K562 (cell line): ENCODE data around the gene HOXC4. TPM values are rescaled to one million over a fixed set of nuclear protein-coding genes. Genes with fewer than 3 reads are reported as not detected.

ENCODE experiments used
- ATAC-seq: fragments of 200-7000 bp; cut with Tn5 transposase; 3 replicates; pipeline ENCODE4 v1.9.1; 2020; ENCODE audit warnings: moderate library complexity
- BruUV-seq: library from RNA; stranded (reverse); fragments of 400-500 nt; replicated peaks from 2 replicates; lab custom pipeline; 2021; lab: Mats Ljungman, UMichigan
- CTCF ChIA-PET: fragments of 300-600 bp; formaldehyde crosslinking; extraction: SDS; loops from one replicate; lab custom pipeline; 2021; ENCODE audit warnings: low intra/inter-chr PET ratio; lab: Yijun Ruan, JAX
- POLR2A ChIA-PET: fragments of 300-600, 350-650 bp; sonication (Branson Sonifier 250); formaldehyde crosslinking; extraction: SDS; loops from one replicate; lab custom pipeline; 2021; ENCODE audit warnings: antibody characterized with exemption, inconsistent platforms; lab: Yijun Ruan, JAX
- DNase-seq, 4 experiments: peaks; one replicate each; pipeline versions ENCODE4 v3.0.0 to v3.0.0-alpha.2; 2011 to 2018; ENCODE audit warnings: low spot score in 3 of 4, mixed read lengths in 3 of 4; ENCODE audit errors: extremely low read depth in 1 of 4
- FAIRE-seq: peaks from 2 replicates; lab custom pipeline; 2011; peaks lifted over from hg19 to GRCh38; lab: Jason Lieb, UNC
- H2AFZ ChIP-seq: 2 replicates; pipeline ENCODE4 v1.6.0; 2011; ENCODE audit warnings: low read depth, low read length, control low read depth, inconsistent platforms
- H3K27ac ChIP-seq: fragments of 200-600 bp; 3 replicates; pipeline ENCODE4 v1.8.0; 2011; ENCODE audit warnings: low read depth, mild to moderate bottlenecking, control low read depth, inconsistent platforms, low read length, moderate library complexity, mixed read lengths; ENCODE audit errors: extremely low read depth
- H3K27me3 ChIP-seq, 2 experiments: fragments of 300-600 bp in 1 of 2; 2 replicates in 1 of 2; 3 replicates in 1 of 2; pipeline versions ENCODE4 v1.6.0 to v1.8.0; 2011; ENCODE audit warnings: inconsistent platforms in 2 of 2, low read length in 2 of 2, mild to moderate bottlenecking in 1 of 2, mixed read lengths in 1 of 2, moderate library complexity in 1 of 2; ENCODE audit not compliant: control insufficient read depth in 2 of 2, insufficient read depth in 2 of 2
- H3K36me3 ChIP-seq: fragments of 300-600 bp; 3 replicates; pipeline ENCODE4 v1.8.0; 2011; ENCODE audit warnings: mild to moderate bottlenecking, low read length, inconsistent platforms; ENCODE audit not compliant: control insufficient read depth, insufficient read depth
- H3K4me1 ChIP-seq, 2 experiments: fragments of 200-600 bp in 1 of 2; replicated peaks in 1 of 2; 2 replicates in 1 of 2; 3 replicates in 1 of 2; pipeline versions ENCODE4 v1.5.1 to v1.8.0; 2011; ENCODE audit warnings: inconsistent platforms in 2 of 2, low read length in 2 of 2, mild to moderate bottlenecking in 1 of 2, mixed read lengths in 1 of 2, moderate library complexity in 1 of 2; ENCODE audit not compliant: control insufficient read depth in 2 of 2, insufficient read depth in 2 of 2
- H3K4me2 ChIP-seq: 2 replicates; pipeline ENCODE4 v1.6.1; 2011; ENCODE audit warnings: low read length, control low read depth, inconsistent platforms, mixed read lengths; ENCODE audit not compliant: insufficient read depth
- H3K4me3 ChIP-seq: fragments of 200-600 bp; sonication (generic), shearing (Covaris generic); 2 replicates; pipeline ENCODE4 v1.5.1; 2016; ENCODE audit warnings: control low read depth, inconsistent platforms
- H3K79me2 ChIP-seq: fragments of 200-600 bp; 3 replicates; pipeline ENCODE4 v1.8.0; 2011; ENCODE audit warnings: low read length, inconsistent platforms; ENCODE audit not compliant: control insufficient read depth, insufficient read depth
- H3K9ac ChIP-seq, 2 experiments: 2 replicates each; pipeline versions ENCODE4 v1.6.0 to v1.6.1; 2011; ENCODE audit warnings: low read depth in 2 of 2, low read length in 2 of 2, control low read depth in 1 of 2, inconsistent platforms in 1 of 2, mild to moderate bottlenecking in 1 of 2, mixed read lengths in 1 of 2; ENCODE audit not compliant: insufficient read depth in 1 of 2
- H3K9me1 ChIP-seq: one replicate; pipeline ENCODE4 v1.6.0; 2011; ENCODE audit warnings: inconsistent platforms, mild to moderate bottlenecking, low read length, moderate library complexity; ENCODE audit not compliant: control insufficient read depth, insufficient read depth
- H3K9me3 ChIP-seq: replicated peaks from 2 replicates; pipeline ENCODE4 v1.5.1; 2011; ENCODE audit warnings: low read depth, low read length, inconsistent platforms; ENCODE audit not compliant: control insufficient read depth, insufficient read depth
- H4K20me1 ChIP-seq: replicated peaks from 2 replicates; pipeline ENCODE4 v1.6.1; 2011; ENCODE audit warnings: low read length, inconsistent platforms, mixed read lengths; ENCODE audit not compliant: control insufficient read depth, insufficient read depth
- WGBS: fragments of 100-300 bp; shearing (Covaris generic); methylation state at CpG from one replicate; pipeline ENCODE4 v1.1.6; 2016; ENCODE audit warnings: low coverage, mixed read lengths; ENCODE audit not compliant: insufficient coverage; ENCODE audit errors: missing lambda C conversion rate; 5-methylcytosine and 5-hydroxymethylcytosine counted together
- in situ Hi-C: fragments of 300-500 bp; cut with MboI; formaldehyde crosslinking; loops from 4 replicates; pipeline ENCODE4 v1.15.0; 2018; ENCODE audit warnings: inconsistent platforms, mixed read lengths
- intact Hi-C: fragments of 100-400 bp; cut with micrococcal nuclease; formaldehyde crosslinking; loops from 2 replicates; pipeline ENCODE4 v1.14.2; 2022
- polyA plus RNA-seq, 8 experiments: library from polyadenylated mRNA; depleted of rRNA in 4 of 8; stranded (reverse) in 5 of 8; unstranded in 3 of 8; fragments of >200 nt; fragmentation: Nextera tagmentation in 2 of 8; fragmentation: Illumina TruSeq in 1 of 8; extraction: Ambion mirVana in 2 of 8; extraction: Trizol in 1 of 8; gene quantifications; 2 replicates each; pipeline versions ENCODE4 v1.2.1 to v1.2.3, GENCODE V29; 2011 to 2014; ENCODE audit warnings: inconsistent platforms in 1 of 8, missing spikeins in 1 of 8
- total RNA-seq, 7 experiments: library from RNA; depleted of rRNA in 6 of 7; stranded (reverse); fragments of >200 nt in 6 of 7; fragmentation: Illumina TruSeq in 2 of 7; extraction: Trizol in 2 of 7; gene quantifications; 2 replicates each; pipeline versions ENCODE4 v1.2.1 to v1.2.3, GENCODE V29; 2011 to 2021; ENCODE audit warnings: low replicate concordance in 1 of 7
- TF ChIP-seq, protein P1 (sequence below), 2 experiments: IDR thresholded peaks; 2 replicates each; pipeline ENCODE4 v1.6.1; 2012; ENCODE audit warnings: improper control_type of control experiment in 2 of 2, low read depth in 2 of 2, low read length in 2 of 2, borderline replicate concordance in 1 of 2
- TF ChIP-seq, protein P2 (sequence below), 2 experiments: fragments of 450-650 bp in 1 of 2; sonication (generic) in 1 of 2; formaldehyde crosslinking in 1 of 2; IDR thresholded peaks in 1 of 2; conservative IDR thresholded peaks in 1 of 2; 2 replicates each; pipeline versions ENCODE4 v1.6.1 to v1.8.1; 2016 to 2023; ENCODE audit warnings: mild to moderate bottlenecking in 2 of 2, moderate library complexity in 2 of 2, inconsistent platforms in 1 of 2, missing genetic modification reagents in 1 of 2
- TF ChIP-seq, protein P3 (sequence below): fragments of 250-450 bp; sonication (Bioruptor Pico); IDR thresholded peaks from 2 replicates; pipeline ENCODE4 v1.8.0; 2021; ENCODE audit warnings: borderline replicate concordance, mild to moderate bottlenecking, moderate library complexity; ENCODE audit not compliant: poor library complexity, severe bottlenecking
- TF ChIP-seq, protein P4 (sequence below): sonication (generic); formaldehyde crosslinking; IDR thresholded peaks from 2 replicates; pipeline ENCODE4 v1.8.1; 2023; ENCODE audit warnings: mild to moderate bottlenecking, missing genetic modification reagents, moderate library complexity

The HOXC4 gene
- total and polyA plus RNA-seq, 9 of the 15 experiments (the other 6 are each of a cell fraction or from before 2014, with no cell fraction given), result 0.06 to 1.5 (median 0.44) TPM; not detected in 1

DNA sequence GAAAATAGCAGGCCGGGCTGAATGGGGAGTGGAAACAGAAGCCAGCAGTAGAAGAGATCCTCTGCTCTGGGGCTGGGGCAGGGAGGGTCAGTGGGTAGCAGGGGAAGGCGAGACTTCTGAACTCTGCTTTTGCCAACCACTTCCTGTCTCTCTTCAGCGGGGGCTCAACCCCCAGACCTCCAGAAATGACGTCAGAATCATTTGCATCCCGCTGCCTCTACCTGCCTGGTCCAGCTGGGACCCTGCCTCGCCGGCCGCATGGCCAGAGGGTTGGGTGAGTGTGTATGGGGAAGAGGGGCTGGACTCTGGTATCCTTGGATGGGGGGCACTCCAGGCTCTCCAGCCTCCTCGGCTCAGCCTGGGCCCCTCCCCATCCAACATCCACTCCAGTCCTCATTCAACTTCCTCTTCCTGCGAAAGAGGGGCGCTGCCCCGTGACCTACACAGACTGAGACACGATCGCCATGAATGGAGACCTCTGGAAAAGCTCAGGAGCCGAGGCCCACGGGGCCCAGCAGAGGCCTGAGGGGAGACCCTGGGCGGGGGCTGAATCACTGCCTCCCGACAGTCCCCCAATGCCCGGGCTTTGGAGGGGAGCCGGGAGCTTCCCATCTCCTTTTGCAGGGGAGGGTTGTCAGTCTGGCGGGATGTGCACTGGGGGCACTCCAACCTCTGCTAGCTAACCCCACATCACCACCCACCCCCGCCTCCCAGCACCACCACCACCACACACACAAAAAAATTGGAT is 458 bp upstream of the HOXC4 start:
- 15% methylated on average over 18 of the region's 22 CpGs for WGBS
- H4K20me1 ChIP-seq, result 0 out of 2 replicates have a peak, but pooled peaks cover 2% of the 10 kb centered on the region
- no peak overlapping the region for H3K4me3 ChIP-seq
- H2AFZ ChIP-seq, result no peak overlapping the region
- peaks cover 0 to 7% of the 10 kb centered on the region in 2 experiments; a peak in 2 of 5 replicates for H3K4me1 ChIP-seq
- DNase-seq (no peak), ATAC-seq (peak; percentile 46), FAIRE-seq (no peak)
- no TSS peak for BruUV-seq
- no peak overlapping the region for H3K27ac ChIP-seq
- H3K9me3 ChIP-seq, result no peaks in the 10 kb centered on the region
- H3K9me1 ChIP-seq, result no peaks in the 10 kb centered on the region
- H3K9ac ChIP-seq, result peak overlapping the region in 1 of 2 experiments; percentile 2; a peak in 1 of 4 replicates
- H3K27me3 ChIP-seq, result peaks cover 49 to 53% of the 10 kb centered on the region in 2 experiments
- POLR2A ChIA-PET, result interaction anchor here (0.6 to 0.7 kb wide), 3 partner anchors 8 to 210 kb away, joined by 3 read pairs; no protein-coding TSS in a partner anchor
- H3K36me3 ChIP-seq, result no peaks in the 10 kb centered on the region
- no peak overlapping the region for H3K4me2 ChIP-seq
- intact Hi-C loops, result no loop called here
- no peaks in the 10 kb centered on the region for H3K79me2 ChIP-seq
- TF ChIP-seq, protein P1, sequence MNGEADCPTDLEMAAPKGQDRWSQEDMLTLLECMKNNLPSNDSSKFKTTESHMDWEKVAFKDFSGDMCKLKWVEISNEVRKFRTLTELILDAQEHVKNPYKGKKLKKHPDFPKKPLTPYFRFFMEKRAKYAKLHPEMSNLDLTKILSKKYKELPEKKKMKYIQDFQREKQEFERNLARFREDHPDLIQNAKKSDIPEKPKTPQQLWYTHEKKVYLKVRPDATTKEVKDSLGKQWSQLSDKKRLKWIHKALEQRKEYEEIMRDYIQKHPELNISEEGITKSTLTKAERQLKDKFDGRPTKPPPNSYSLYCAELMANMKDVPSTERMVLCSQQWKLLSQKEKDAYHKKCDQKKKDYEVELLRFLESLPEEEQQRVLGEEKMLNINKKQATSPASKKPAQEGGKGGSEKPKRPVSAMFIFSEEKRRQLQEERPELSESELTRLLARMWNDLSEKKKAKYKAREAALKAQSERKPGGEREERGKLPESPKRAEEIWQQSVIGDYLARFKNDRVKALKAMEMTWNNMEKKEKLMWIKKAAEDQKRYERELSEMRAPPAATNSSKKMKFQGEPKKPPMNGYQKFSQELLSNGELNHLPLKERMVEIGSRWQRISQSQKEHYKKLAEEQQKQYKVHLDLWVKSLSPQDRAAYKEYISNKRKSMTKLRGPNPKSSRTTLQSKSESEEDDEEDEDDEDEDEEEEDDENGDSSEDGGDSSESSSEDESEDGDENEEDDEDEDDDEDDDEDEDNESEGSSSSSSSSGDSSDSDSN (IDR thresholded peaks at IDR 0.05; ENCODE audit: borderline replicate concordance in 1 of 2, low read depth in 2 of 2, low read length in 2 of 2), result no peak
- TF ChIP-seq, protein P2, sequence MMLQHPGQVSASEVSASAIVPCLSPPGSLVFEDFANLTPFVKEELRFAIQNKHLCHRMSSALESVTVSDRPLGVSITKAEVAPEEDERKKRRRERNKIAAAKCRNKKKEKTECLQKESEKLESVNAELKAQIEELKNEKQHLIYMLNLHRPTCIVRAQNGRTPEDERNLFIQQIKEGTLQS (IDR thresholded peaks at IDR 0.05), result peak; percentile 30; the same call in 1 of the 2 replicates
- TF ChIP-seq, protein P2 (CRISPR knock-in tag; conservative IDR thresholded peaks at IDR 0.05), result no peak
- TF ChIP-seq, protein P3, sequence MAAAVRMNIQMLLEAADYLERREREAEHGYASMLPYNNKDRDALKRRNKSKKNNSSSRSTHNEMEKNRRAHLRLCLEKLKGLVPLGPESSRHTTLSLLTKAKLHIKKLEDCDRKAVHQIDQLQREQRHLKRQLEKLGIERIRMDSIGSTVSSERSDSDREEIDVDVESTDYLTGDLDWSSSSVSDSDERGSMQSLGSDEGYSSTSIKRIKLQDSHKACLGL (CRISPR knock-in tag), result no peak
- TF ChIP-seq, protein P4, sequence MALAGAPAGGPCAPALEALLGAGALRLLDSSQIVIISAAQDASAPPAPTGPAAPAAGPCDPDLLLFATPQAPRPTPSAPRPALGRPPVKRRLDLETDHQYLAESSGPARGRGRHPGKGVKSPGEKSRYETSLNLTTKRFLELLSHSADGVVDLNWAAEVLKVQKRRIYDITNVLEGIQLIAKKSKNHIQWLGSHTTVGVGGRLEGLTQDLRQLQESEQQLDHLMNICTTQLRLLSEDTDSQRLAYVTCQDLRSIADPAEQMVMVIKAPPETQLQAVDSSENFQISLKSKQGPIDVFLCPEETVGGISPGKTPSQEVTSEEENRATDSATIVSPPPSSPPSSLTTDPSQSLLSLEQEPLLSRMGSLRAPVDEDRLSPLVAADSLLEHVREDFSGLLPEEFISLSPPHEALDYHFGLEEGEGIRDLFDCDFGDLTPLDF (CRISPR knock-in tag), result no peak
- CTCF ChIA-PET, result no interaction called here
- in situ Hi-C loops, result no loop called here
